GM19025 (cell line): ENCODE results near the gene PANK2.
A peak's percentile ranks its signal among the peaks of the same experiment; 100 is the strongest.
"Not testable (repeated sequence)": the region's sequence is repeated elsewhere in the genome, so short reads cannot be mapped to it uniquely, and the experiment has no call there.

Experiments used
- ATAC-seq: cut with Tn5 transposase; IDR thresholded peaks from one replicate; pipeline ENCODE4 v1.9.1; 2021; ENCODE audit warnings: mild to moderate bottlenecking, low read depth, moderate library complexity; ENCODE audit not compliant: unreplicated experiment

PANK2 gene

GRCh38 chr20:3888622-3889488 is at the start of gene PANK2:
TSS of gene PANK2 (plus strand) at chr20:3889387.
- ATAC-seq, result peak; percentile 97

DNA sequence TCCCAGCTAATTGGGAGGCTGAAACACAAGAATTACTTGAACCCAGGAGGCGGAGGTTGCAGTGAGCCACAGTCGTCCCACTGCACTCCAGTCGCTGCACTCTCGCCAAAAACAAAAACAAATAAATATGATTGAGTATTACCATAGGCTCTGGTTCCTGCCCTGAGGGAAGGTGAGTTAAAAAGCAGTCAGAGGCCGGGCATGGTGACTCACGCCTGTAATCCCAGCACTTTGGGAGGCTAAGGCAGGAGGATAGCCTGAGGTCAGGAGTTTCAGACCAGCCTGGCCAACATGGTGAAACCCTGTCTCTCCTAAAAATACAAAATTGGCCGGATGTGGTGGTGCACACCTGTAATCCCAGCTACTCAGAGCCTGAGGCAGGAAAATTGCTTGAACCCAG is 49.0 kb upstream of the PANK2 start:
- ATAC-seq, result not testable (repeated sequence)

- ATAC-seq, result no peak
Measured at GRCh38 chr20:3842348-3842930, 46.7 kb upstream of the PANK2 start.

- no peak for ATAC-seq
Measured at GRCh38 chr20:3843490-3843889, 45.7 kb upstream of the PANK2 start.

- ATAC-seq, result not testable (repeated sequence)
Measured at GRCh38 chr20:3843990-3844619, 45.1 kb upstream of the PANK2 start.

GRCh38 chr20:3846378-3846739 is 42.8 kb upstream of the PANK2 start:
- ATAC-seq, result no peak

- peak; percentile 97 for ATAC-seq
Measured at GRCh38 chr20:3846740-3847428, 42.3 kb upstream of the PANK2 start, which contains the start of gene MAVS. TSS of gene MAVS (plus strand) at chr20:3846834. CDS start at chr20:3854625, 7,791 bp downstream.

DNA sequence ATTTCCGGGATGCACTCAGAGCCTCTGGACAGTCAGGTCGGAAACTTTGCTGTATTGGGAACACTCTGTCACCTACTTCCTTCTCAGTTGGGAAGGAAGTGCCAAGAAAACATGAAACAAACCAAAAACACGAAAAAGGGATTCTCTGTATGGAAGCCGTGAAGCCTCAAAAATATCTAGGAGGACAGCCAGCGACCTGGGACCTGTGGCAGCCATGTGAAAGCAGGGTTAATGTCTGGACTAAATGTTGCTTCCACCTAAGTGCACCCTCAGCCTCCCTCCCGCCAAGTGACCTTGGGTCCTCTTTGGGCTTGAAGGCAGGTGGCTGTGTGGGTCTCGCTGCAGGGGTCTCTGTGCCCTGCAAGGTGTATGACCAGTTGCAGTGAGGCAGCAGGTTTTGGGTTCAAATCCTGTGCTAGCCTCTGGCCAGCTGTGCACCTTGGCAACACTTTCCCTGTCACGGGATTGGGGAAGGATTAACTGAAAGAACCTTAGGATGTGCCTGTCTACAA is 41.7 kb upstream of the PANK2 start:
- ATAC-seq, result no peak

DNA sequence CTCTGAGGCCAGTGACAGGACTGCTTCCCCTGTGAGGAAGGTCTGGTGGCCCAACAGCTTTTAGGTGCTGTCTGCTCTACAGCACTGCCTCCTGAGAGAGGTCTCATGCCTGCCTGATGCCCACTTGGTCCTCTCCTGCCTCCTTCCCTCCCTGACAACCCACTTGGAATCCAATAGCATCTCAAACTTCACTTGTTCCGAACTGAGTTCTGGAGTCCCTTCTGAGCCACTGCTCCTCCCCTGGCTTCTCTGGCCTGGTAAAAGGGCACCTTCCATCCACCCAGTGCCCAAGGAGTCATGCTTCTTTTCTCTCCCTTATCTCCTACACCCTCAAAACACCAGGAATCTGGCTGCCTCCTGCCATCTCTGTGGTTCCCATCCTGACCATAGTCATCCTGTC is 40.6 kb upstream of the PANK2 start:
- no peak for ATAC-seq

DNA sequence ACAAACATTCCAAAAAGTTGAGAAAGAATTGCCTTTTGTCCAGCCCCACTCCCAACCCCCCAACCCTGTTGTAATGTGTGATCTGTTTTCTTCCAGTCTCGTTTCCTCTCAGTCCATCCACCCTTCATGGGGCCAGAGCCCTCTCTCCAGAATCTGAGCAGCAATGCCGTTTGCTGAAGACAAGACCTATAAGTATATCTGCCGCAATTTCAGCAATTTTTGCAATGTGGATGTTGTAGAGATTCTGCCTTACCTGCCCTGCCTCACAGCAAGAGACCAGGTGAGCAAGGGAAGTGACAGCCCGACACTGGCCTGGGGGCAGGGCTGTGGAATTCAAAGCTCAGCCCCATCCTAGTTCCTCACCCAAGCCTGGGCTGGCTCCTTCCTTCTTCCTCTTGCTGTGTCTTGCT is 34.7 kb upstream of the PANK2 start:
- no peak for ATAC-seq

DNA sequence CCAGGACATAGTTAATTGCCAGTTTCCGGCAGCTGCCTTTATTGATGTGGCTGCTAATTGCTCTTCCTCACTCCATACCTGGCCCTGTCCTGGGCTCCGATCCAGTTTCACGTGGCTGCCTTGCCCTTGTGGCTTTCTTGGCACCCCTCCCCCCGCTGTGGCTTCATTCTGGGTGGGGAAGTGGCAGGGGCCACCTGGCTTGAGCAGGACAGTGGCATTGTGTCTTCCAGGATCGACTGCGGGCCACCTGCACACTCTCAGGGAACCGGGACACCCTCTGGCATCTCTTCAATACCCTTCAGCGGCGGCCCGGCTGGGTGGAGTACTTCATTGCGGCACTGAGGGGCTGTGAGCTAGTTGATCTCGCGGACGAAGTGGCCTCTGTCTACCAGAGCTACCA is 31.8 kb upstream of the PANK2 start:
- ATAC-seq, result no peak

GRCh38 chr20:3858689-3859088 is 30.5 kb upstream of the PANK2 start:
- no peak for ATAC-seq

GRCh38 chr20:3861191-3861590 is 28.0 kb upstream of the PANK2 start:
- ATAC-seq, result no peak

- no peak for ATAC-seq
Measured at GRCh38 chr20:3862333-3862732, 26.9 kb upstream of the PANK2 start.

GRCh38 chr20:3863317-3863716 is 25.9 kb upstream of the PANK2 start:
- ATAC-seq, result no peak

- no peak for ATAC-seq
Measured at GRCh38 chr20:3864518-3864917, 24.7 kb upstream of the PANK2 start.

GRCh38 chr20:3865152-3865886 is 23.9 kb upstream of the PANK2 start:
- ATAC-seq, result no peak

- no peak for ATAC-seq
Measured at GRCh38 chr20:3865887-3866407, 23.2 kb upstream of the PANK2 start.

DNA sequence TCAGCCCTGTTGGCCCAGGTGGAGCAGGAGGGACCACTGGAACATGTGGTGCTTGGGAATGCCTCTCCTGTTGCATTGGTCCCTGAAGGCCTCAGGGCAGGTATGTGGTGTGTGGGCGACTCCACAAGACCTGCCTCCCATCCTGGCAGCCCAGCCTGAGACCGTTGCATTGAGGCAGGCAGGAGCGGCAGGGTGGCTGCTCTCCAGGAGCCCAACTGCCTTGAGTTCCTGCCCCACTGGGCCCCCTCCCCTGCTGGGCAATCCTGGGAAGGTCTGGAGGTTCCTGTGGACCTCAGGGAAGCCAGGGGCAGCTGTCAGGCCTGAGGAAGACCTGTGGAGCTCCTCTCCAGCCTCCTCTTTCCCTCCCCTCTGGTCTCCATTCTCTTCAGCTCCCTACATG is 22.7 kb upstream of the PANK2 start:
- ATAC-seq, result no peak

GRCh38 chr20:3867802-3868201 is 21.4 kb upstream of the PANK2 start:
- no peak for ATAC-seq
